HUDEP-2 (cell line): ENCODE measurements around the gene INTS11.
"Not testable (repeated sequence)": the region's sequence is repeated elsewhere in the genome, so short reads cannot be mapped to it uniquely, and the experiment has no call there.

Source experiments
- DNase-seq, 76 experiments: peaks; one replicate each; lab custom pipeline; 2025; ENCODE audit not compliant: unreplicated experiment in 76 of 76; lab: John Stamatoyannopoulos, UW

Gene INTS11

DNA sequence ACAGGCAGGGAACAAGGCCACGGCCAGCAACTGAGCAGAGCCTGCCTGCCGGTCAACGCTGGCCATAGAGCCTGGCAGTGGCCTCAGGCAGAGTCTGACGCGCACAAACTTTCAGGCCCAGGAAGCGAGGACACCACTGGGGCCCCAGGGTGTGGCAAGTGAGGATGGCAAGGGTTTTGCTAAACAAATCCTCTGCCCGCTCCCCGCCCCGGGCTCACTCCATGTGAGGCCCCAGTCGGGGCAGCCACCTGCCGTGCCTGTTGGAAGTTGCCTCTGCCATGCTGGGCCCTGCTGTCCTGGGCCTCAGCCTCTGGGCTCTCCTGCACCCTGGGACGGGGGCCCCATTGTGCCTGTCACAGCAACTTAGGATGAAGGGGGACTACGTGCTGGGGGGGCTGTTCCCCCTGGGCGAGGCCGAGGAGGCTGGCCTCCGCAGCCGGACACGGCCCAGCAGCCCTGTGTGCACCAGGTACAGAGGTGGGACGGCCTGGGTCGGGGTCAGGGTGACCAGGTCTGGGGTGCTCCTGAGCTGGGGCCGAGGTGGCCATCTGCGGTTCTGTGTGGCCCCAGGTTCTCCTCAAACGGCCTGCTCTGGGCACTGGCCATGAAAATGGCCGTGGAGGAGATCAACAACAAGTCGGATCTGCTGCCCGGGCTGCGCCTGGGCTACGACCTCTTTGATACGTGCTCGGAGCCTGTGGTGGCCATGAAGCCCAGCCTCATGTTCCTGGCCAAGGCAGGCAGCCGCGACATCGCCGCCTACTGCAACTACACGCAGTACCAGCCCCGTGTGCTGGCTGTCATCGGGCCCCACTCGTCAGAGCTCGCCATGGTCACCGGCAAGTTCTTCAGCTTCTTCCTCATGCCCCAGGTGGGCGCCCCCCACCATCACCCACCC lies 6.9 kb upstream of the INTS11 start, which contains the start of gene TAS1R3:
Gene TAS1R3 (plus strand): TSS at position 213 of the 898 bp plus-strand sequence. CDS start 66 bp downstream, at position 279.
- DNase-seq, result peak in 14 of 76 experiments; percentile 4 to 75 (median 54)

DNA sequence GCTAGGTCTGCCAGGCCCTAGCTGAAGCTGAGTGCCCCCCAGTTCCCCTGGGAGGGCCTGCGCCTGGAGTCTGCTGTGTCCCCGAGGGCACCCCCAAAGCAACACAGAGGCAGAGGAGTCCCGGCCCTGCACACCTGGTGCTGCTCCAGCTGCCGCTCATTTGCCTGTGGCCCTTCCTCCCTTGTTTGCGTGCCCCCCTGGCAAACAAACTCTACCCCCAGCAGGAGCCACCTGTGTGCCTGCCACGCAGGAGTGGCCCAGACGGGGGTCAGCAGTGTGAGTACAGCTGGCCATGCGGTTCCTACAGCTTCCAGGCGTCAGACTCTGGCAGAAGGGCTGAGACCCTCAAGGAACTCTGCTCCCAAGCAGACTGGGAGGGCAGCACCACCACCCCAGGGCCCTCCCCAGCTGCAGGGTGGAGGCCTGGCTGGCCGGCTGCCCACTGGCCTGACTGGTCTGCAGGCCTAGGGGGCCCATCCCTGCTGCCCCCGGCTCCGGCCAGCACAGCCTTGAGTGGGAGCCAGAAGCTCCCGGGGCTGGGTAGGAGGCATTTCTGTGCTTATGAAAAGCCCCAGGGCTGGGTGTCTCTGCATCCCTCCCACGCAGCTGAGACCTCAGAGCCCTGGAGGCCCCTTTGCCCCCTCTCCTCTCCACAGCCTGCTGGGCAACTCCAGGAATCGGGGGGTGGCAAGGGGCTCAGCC lies 6.1 kb upstream of the INTS11 start:
- peak in 12 of 76 experiments; percentile 14 to 75 (median 60) for DNase-seq

- no peak for DNase-seq
Observed at GRCh38 chr1:1329304-1330210, 5.1 kb upstream of the INTS11 start.

- DNase-seq, result no peak
Observed at GRCh38 chr1:1328254-1328653, 3.8 kb upstream of the INTS11 start.

GRCh38 chr1:1327291-1327690 lies 2.8 kb upstream of the INTS11 start:
- no peak for DNase-seq

DNA sequence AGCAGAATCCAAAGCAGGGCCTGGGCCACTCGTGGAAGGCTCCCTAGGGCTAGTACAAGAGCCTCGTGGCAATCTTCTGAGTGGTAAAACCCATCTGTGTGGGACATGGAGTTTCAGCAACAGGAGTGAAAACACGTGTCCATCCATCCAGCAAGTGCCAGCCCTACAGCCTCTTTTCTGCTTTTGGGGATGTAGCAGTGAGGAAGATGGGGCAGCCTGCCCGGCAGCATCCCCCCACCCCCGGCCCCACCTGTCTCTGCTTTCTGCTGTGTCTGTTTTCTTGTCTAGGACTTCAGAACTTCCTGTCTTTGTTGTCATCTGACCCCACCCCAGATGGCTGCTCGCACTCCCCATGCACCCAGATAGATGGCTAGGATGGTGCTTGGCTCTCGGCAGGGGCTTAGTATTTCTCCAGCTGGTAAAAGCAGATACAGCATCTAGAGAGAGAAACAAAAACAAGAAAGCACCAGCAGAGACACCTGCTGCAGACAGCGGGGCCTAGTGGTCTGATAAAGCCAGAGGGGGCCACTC lies 1.7 kb upstream of the INTS11 start:
- no peak for DNase-seq

DNA sequence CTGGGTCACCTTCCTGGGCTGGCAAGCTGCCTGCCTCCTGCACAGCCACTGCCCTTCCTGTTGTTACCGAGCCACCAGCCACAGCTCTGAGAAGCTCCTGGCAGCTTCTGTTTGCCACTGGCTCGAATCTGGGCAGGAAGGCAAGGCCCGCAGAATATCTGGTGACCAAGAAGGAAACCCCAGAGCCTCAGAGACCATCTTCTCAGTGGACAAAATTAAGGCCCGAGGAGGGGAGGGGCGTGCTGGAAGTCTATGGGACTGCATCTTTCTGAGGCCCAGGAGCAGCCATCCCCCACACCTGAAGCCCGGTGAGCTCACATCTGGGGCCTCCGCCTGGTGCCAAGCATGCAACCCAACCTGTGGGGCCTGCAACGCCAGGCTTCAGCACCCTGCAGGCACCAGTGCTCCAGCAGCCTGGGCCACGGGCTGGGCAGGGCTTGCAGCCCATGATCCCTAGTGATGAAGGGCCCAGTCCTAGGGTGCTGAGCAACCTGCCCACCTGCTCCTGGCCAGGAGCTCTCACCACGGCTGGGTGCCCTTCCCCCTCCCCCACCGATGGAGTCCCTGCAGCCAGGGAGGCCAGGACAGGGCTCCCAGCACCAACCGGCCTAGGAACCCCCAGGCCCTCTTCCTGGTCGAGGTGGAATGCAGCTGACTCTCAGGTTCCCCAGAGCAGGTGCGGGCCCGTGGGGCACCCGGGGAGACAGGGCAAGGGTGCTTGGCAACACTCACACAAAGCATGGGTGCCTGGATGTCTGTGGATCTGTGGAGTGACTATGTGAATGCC lies 1.0 kb upstream of the INTS11 start:
- no peak for DNase-seq

- DNase-seq, result no peak
Observed at GRCh38 chr1:1324084-1324523, 356 bp downstream of the INTS11 start.

GRCh38 chr1:1322952-1323351 lies 1.5 kb downstream of the INTS11 start:
- DNase-seq, result no peak

DNA sequence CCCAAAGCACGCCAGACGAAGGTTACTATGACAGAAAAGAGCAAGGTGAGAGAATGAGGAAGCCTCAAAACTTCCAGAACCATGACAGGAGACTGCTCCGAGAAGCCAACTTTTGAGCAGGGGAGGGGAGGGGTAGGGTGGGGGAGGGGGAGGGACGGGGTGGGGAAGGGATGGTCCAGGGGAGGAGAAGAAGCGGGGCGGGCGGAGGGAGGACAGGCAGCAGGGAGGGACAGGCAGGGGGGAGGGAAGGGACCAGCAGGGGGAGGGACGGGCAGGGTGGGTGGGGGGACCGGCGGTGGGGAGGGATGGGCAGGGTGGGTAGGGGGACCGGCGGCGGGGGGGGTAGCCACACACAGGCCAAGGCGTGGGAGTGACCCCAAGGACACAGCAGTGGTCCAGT lies 2.0 kb downstream of the INTS11 start:
- no peak for DNase-seq

DNA sequence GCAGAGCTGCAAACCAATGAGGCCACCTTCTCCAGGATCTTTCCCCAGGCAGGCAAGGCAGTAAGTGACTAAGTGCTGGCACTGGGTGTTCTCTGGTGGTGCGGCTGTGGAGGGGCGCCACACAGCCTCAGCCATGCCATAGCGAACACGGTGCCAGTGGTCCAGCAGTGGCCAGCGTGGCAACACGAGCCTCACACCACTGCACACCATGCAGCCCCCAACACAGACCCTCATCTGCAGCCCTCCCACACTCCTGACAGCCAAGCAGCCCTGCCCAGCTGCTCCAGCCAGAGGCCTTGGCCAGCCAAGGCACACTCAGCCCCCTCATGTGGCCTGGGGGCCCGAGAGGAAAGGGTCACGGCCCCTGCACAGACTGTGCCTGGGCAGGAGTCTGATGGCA lies 3.0 kb downstream of the INTS11 start:
- no peak for DNase-seq

DNA sequence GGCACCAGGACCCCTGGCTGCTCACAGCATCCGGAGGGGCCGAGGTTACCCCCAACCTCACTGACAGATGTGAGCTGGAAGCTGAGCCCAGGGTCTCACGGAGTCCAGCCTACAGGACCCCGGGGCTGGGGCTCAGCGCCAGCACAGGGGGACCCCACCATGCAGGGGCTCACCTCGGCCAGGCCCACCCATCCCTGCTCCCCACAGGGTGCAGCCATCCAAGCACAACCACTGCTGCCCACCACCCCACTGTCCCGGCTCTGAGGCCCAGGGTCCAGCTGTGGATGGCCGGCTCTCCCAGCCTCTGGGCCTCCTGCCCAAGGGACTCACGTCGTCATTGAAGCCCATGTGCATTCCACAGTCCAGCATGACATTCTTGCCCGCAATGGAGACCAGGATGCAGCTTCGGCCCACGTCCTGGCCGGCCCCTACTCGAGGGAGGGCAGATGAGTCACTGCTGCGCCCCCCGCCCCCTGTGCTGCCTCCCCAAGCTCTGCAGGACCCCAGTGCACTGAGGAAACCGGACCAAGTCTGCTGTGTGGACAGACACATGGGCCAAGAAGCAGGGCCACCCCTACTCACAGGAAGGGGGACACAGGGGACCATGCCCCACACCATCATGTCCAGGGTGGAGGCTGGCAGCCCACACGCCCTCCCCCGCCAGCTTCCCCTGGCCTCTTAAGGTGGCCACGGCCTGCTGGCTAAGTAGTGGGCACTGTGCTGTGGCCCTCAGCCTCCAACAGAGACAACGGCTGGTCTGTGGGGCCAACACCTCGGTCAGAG lies 3.6 kb downstream of the INTS11 start:
- no peak for DNase-seq

- DNase-seq, result no peak
Observed at GRCh38 chr1:1319646-1319941, 4.9 kb downstream of the INTS11 start.

GRCh38 chr1:1318777-1319645 lies 5.4 kb downstream of the INTS11 start:
- no peak for DNase-seq

GRCh38 chr1:1318131-1318652 lies 6.3 kb downstream of the INTS11 start:
- peak in 69 of 76 experiments; percentile 30 to 85 (median 62) for DNase-seq

- no peak for DNase-seq
Observed at GRCh38 chr1:1317420-1317819, 7.0 kb downstream of the INTS11 start.

DNA sequence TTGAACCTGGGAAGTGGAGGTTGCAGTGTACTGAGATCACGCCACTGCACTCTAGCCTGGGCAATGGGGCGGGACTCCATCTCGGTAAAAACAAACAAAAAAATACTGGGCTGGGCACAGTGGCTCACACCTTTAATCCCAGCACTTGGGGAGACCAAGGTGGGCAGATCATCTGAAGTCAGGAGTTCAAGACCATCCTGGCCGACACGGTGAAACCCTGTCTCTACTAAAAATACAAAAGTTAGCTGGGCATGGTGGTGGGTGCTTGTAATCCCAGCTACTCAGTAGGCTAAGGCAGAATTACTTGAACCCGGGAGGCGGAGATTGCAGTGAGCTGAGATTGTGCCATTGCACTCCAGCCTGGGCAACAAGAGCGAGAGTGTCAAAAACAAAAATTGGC lies 8.3 kb downstream of the INTS11 start:
- DNase-seq, result not testable (repeated sequence)

- no peak for DNase-seq
Observed at GRCh38 chr1:1315435-1315954, 9.0 kb downstream of the INTS11 start.
